Measurements from ENCODE around the gene OTUD1.

GRCh38 chr10:23417254-23417653 lies 21.6 kb upstream of the OTUD1 start:
- TF ChIP-seq CTCF (conservative IDR thresholded peaks at IDR 0.05; ENCODE audit: low read length) (no peak), EZH2phosphoT487 (IDR thresholded peaks at IDR 0.05; ENCODE audit: borderline replicate concordance, low read depth, low read length) (no peak)
